Fibroblast of skin of right biceps (primary cell): ENCODE results near the gene SYT12.

Experiments used
- DNase-seq: peaks from one replicate; pipeline ENCODE4 v3.0.0-alpha.2; 2013

The SYT12 gene

GRCh38 chr11:67057205-67057672, 34.3 kb downstream of the SYT12 start:
- peak; percentile 8 for DNase-seq

GRCh38 chr11:67058506-67058905, 35.6 kb downstream of the SYT12 start:
- no peak for DNase-seq

- no peak for DNase-seq
Observed at GRCh38 chr11:67059671-67060070, 36.7 kb downstream of the SYT12 start.

- peak; percentile 9 for DNase-seq
Observed at GRCh38 chr11:67060111-67060522, 37.2 kb downstream of the SYT12 start.

- DNase-seq, result no peak
Observed at GRCh38 chr11:67062526-67063373, 39.8 kb downstream of the SYT12 start.

GRCh38 chr11:67066333-67066709, 43.4 kb downstream of the SYT12 start:
- DNase-seq, result no peak

GRCh38 chr11:67071420-67072284, 48.7 kb downstream of the SYT12 start:
- peak; percentile 53 for DNase-seq

- DNase-seq, result no peak
Observed at GRCh38 chr11:67072295-67072694, 49.4 kb downstream of the SYT12 start.

- no peak for DNase-seq
Observed at GRCh38 chr11:67073908-67074307, 51.0 kb downstream of the SYT12 start.

- DNase-seq, result no peak
Observed at GRCh38 chr11:67076202-67076601, 53.3 kb downstream of the SYT12 start.

GRCh38 chr11:67079065-67079705, 56.3 kb downstream of the SYT12 start:
- no peak for DNase-seq

- peak; percentile 13 for DNase-seq
Observed at GRCh38 chr11:67082071-67082791, 59.3 kb downstream of the SYT12 start.

GRCh38 chr11:67083786-67084366, 60.9 kb downstream of the SYT12 start:
- no peak for DNase-seq

- no peak for DNase-seq
Observed at GRCh38 chr11:67085617-67086016, 62.7 kb downstream of the SYT12 start.

- DNase-seq, result no peak
Observed at GRCh38 chr11:67090717-67091116, 67.8 kb downstream of the SYT12 start.

- DNase-seq, result no peak
Observed at GRCh38 chr11:67095214-67095507, 72.2 kb downstream of the SYT12 start.

GRCh38 chr11:67098799-67099429, 76.0 kb downstream of the SYT12 start:
- DNase-seq, result no peak

GRCh38 chr11:67099831-67100324, 76.9 kb downstream of the SYT12 start:
- no peak for DNase-seq
